ENCODE results near the gene LMO4.

Gene LMO4

DNA sequence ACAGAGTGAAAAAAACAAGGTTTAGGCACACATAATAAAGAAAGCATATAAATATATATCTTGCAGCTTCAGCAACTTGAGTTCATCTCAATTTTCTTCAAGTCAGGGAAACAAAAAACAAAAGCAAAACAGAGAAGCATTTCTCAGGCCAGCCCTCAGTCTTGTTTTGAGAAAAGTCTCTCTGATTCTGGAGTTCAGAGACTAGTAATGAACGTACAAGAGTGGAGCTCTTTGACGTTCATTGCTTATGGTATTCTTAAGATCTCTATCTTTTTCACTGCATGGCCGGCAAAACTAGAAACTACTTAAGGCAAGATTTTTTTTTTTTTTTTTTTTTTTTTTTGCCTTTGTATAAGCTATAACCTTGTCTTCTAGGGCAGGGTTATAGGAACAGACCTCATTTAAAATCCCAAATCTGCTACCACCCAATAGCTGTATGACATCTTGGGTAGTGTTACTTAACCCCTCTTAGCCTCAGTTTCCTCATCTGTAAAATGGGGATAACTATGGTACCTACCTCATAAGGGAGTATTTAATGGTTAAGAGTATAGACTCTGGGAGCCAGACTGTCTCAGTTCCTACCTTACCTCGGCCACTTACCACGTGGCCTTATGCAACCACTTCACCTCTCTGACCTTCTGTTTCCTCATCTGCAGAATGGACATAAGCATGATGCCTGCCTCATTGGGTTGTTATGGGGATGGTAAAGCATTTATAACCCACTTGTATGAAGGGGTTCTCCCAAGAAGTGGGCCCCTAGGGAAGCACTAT, 33.6 kb downstream of the LMO4 start:
- no peak overlapping the region for H3K9ac ChIP-seq (ENCODE audit: low read length)

DNA sequence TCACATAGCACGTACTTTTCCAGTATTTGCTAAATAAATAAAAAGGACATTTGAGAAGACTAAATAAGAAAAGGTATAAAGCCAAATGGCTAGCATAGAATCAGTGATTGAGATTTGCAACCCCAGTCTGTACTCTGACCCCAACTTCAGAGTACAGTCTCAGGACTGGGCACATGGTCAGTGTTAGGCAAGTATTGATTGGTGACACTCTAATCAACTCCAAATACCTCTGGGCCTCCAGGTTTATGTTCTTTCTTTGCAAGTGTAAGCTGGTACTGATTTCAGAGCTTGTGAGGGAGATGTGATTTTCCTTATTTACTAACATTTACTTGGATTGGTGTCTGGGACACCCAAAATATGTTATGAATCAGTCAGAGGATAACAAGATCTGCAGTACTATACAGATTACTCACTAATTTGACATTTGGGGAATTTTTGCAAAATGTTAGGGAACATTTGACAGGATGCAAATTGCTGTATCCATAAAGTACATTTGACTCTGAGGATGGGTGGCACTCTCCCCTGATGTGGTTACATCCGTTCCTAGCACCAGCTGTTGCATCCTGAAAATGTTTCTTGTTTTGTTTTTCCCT, 34.2 kb downstream of the LMO4 start:
- Histone ChIP-seq H4K20me1 (ENCODE audit: insufficient read depth, low read length) (no peaks in the 10 kb centered on the region), H3K4me1 (ENCODE audit: insufficient read depth, low read length, severe bottlenecking) (no peaks in the 10 kb centered on the region), H3K9me3 (ENCODE audit: low read length) (no peaks in the 10 kb centered on the region), H3K79me2 (ENCODE audit: insufficient read depth, low read length) (no peaks in the 10 kb centered on the region), H3K4me3 (ENCODE audit: low read depth, low read length, poor library complexity, severe bottlenecking) (no peak overlapping the region), H3K9ac (ENCODE audit: low read length) (no peak overlapping the region), H3K27me3 (ENCODE audit: insufficient read depth, low read length) (no peaks in the 10 kb centered on the region), H2AFZ (ENCODE audit: low read length) (no peak overlapping the region), H3F3A (ENCODE audit: insufficient read depth, low read length) (no peaks in the 10 kb centered on the region), H3K27ac (ENCODE audit: low read depth, low read length, poor library complexity, severe bottlenecking) (no peak overlapping the region), H3K9me2 (ENCODE audit: low read depth, low read length) (no peaks in the 10 kb centered on the region), H3K36me3 (ENCODE audit: insufficient read depth, low read length) (no peaks in the 10 kb centered on the region), H3K4me2 (ENCODE audit: low read length) (no peak overlapping the region)
- TF ChIP-seq EZH2 (IDR thresholded peaks at IDR 0.05; ENCODE audit: borderline replicate concordance, low read length) = no peak
- TF ChIP-seq, protein P1, sequence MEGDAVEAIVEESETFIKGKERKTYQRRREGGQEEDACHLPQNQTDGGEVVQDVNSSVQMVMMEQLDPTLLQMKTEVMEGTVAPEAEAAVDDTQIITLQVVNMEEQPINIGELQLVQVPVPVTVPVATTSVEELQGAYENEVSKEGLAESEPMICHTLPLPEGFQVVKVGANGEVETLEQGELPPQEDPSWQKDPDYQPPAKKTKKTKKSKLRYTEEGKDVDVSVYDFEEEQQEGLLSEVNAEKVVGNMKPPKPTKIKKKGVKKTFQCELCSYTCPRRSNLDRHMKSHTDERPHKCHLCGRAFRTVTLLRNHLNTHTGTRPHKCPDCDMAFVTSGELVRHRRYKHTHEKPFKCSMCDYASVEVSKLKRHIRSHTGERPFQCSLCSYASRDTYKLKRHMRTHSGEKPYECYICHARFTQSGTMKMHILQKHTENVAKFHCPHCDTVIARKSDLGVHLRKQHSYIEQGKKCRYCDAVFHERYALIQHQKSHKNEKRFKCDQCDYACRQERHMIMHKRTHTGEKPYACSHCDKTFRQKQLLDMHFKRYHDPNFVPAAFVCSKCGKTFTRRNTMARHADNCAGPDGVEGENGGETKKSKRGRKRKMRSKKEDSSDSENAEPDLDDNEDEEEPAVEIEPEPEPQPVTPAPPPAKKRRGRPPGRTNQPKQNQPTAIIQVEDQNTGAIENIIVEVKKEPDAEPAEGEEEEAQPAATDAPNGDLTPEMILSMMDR (IDR thresholded peaks at IDR 0.05; ENCODE audit: low read length) = no peak

More for the DNA sequence above, 33.6 kb downstream of the LMO4 start:
- H3K36me3 ChIP-seq (ENCODE audit: insufficient read depth, low read length) = no peaks in the 10 kb centered on the region
- no peaks in the 10 kb centered on the region for H3K27me3 ChIP-seq (ENCODE audit: insufficient read depth, low read length)
- no peaks in the 10 kb centered on the region for H3K4me1 ChIP-seq (ENCODE audit: insufficient read depth, low read length, severe bottlenecking)
- H4K20me1 ChIP-seq (ENCODE audit: insufficient read depth, low read length) = no peaks in the 10 kb centered on the region
- H3K79me2 ChIP-seq (ENCODE audit: insufficient read depth, low read length) = no peaks in the 10 kb centered on the region
- H3K4me2 ChIP-seq (ENCODE audit: low read length) = no peak overlapping the region
- H2AFZ ChIP-seq (ENCODE audit: low read length) = no peak overlapping the region
- no peak overlapping the region for H3K4me3 ChIP-seq (ENCODE audit: low read depth, low read length, poor library complexity, severe bottlenecking)
- no peaks in the 10 kb centered on the region for H3K9me2 ChIP-seq (ENCODE audit: low read depth, low read length)
- no peaks in the 10 kb centered on the region for H3F3A ChIP-seq (ENCODE audit: insufficient read depth, low read length)
- no peak for TF ChIP-seq EZH2 (IDR thresholded peaks at IDR 0.05; ENCODE audit: borderline replicate concordance, low read length)
- TF ChIP-seq, protein P1 (IDR thresholded peaks at IDR 0.05; ENCODE audit: low read length) = no peak
- no peaks in the 10 kb centered on the region for H3K9me3 ChIP-seq (ENCODE audit: low read length)
- no peak overlapping the region for H3K27ac ChIP-seq (ENCODE audit: low read depth, low read length, poor library complexity, severe bottlenecking)

DNA sequence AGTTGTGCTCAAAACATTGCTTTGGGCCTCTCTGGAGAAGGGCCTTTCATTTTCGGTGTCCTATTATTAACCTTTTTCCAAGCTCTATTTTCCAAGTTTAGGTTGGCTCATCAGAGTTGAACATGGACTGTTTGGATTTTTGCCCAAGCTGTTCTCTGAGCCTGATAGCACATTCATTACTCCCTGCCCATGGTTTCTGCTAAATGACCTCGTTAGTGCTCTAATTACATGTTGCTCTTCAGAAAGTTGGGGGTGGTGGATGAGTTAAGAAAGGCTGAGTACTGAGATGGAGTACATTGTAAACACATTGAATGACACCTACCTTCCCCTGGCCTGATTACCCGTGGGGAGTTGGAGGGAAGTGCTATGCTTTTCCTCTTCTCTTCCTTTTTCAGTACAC, 38.9 kb downstream of the LMO4 start:
- Histone ChIP-seq H3K9me3 (ENCODE audit: low read length) (no peaks in the 10 kb centered on the region), H3K79me2 (ENCODE audit: insufficient read depth, low read length) (no peaks in the 10 kb centered on the region), H3K27ac (ENCODE audit: low read depth, low read length, poor library complexity, severe bottlenecking) (no peak overlapping the region), H3F3A (ENCODE audit: insufficient read depth, low read length) (no peaks in the 10 kb centered on the region), H3K4me1 (ENCODE audit: insufficient read depth, low read length, severe bottlenecking) (peaks cover 6% of the 10 kb centered on the region), H3K9me2 (ENCODE audit: low read depth, low read length) (no peaks in the 10 kb centered on the region), H3K9ac (ENCODE audit: low read length) (no peak overlapping the region), H2AFZ (ENCODE audit: low read length) (no peak overlapping the region), H3K27me3 (ENCODE audit: insufficient read depth, low read length) (no peaks in the 10 kb centered on the region), H3K36me3 (ENCODE audit: insufficient read depth, low read length) (no peaks in the 10 kb centered on the region), H4K20me1 (ENCODE audit: insufficient read depth, low read length) (no peaks in the 10 kb centered on the region), H3K4me3 (ENCODE audit: low read depth, low read length, poor library complexity, severe bottlenecking) (no peak overlapping the region), H3K4me2 (ENCODE audit: low read length) (no peak overlapping the region)
- TF ChIP-seq, protein P1 (IDR thresholded peaks at IDR 0.05; ENCODE audit: low read length) = no peak
- no peak for TF ChIP-seq EZH2 (IDR thresholded peaks at IDR 0.05; ENCODE audit: borderline replicate concordance, low read length)
